Measurements from ENCODE around the gene TMEM117.

- TF ChIP-seq CTCF (IDR thresholded peaks at IDR 0.05; ENCODE audit: low read length) (no peak), EZH2 (IDR thresholded peaks at IDR 0.05; ENCODE audit: borderline replicate concordance, low read length) (no peak)
Observed at GRCh38 chr12:43872396-43872795, 36.5 kb downstream of the TMEM117 start.

Measured in OCI-LY1 (cell line).